ENCODE measurements around the gene ADAM11. TPM values are rescaled to one million over a fixed set of nuclear protein-coding genes. Genes with fewer than 3 reads are reported as not detected.

Gene ADAM11
- total and polyA plus RNA-seq, 2 of the 13 experiments (the other 11 are each of a cell fraction or from before 2014, with no cell fraction given), result 0.38 to 0.91 TPM

DNA sequence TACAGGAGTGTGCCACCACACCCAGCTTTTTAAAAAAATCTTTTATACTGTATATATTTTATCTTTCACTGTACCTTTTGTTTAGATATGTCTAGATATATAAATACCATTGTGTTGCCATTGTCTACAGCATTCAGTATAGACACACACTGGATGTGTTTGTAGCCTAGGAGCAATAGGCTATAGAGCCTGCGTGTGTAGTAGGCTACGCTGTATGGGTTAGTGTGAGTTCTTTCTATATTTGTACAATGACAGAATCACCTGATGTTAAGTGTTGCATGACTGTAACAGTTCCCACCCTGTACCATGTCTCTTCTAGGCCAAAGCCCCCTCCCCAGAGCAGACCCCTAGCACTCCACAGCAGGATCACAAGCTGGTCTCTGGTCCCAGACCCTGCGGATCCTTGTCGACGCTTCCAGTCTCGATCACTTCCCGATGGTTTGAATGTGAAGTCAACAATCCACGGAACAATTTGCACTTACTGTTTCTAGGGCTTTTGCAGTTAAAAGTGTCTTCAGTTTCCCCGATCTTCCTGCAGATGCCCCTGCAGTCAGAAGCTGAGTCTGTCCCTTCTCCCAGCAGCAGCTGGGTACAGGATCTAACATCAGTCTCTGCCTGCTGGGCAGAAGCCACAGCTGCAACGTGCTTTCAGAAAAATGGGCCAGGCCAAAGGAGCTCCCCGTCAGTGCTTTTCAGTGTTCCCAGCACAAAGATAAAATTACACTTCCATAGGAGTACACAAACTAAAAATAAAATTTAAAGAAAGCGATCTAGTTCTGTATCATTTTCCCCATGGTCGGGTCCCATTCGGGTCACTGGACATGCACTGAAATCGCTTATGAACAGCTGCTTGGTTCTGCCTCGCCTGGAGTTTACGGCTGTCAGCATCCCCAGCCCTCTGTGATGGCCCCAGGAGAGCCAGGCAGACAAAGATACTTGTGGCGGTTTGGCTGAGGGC, 35.4 kb downstream of the ADAM11 start:
- ATAC-seq (peak; percentile 27; the same call in 2 of the 3 replicates), FAIRE-seq (no peak), DNase-seq (ENCODE audit: low spot score) (no peak)
- no peaks in the 10 kb centered on the region for H3K79me2 ChIP-seq (ENCODE audit: insufficient read depth, low read length)
- CTCF ChIA-PET (ENCODE audit: low intra/inter-chr PET ratio, low total read pairs), result no interaction called here
- peaks cover 0 to 3% of the 10 kb centered on the region in 2 experiments; a peak in 2 of 5 replicates for H3K27me3 ChIP-seq (ENCODE audit: control insufficient read depth in 1 of 2, insufficient read depth in 2 of 2, low read length in 2 of 2)
- no peak overlapping the region for H3K9ac ChIP-seq (ENCODE audit: insufficient read depth, low read depth, low read length)
- BruUV-seq (replicated peaks), result no TSS peak
- H3K4me1 ChIP-seq (ENCODE audit: insufficient read depth, low read length), result peaks cover 22% of the 10 kb centered on the region
- no peak overlapping the region for H3K4me3 ChIP-seq (replicated peaks in 1 of 3; ENCODE audit: insufficient read depth in 1 of 3, low read depth in 2 of 3, low read length in 3 of 3)
- no peaks in the 10 kb centered on the region for H3K36me3 ChIP-seq (replicated peaks in 1 of 2; ENCODE audit: control insufficient read depth in 1 of 2, insufficient read depth in 2 of 2, low read length in 2 of 2)
- POLR2A ChIA-PET, result no interaction called here
- intact Hi-C loops (cut with micrococcal nuclease; ENCODE audit: unreplicated experiment) (no loop called here), in situ Hi-C loops (cut with HindIII; ENCODE audit: extremely low pct_ligation_motif_present, low pct_unique_long_range_greater_than_20kb) (loop anchor here (25.0 kb wide), 1 partner anchor 218 kb away; no protein-coding TSS in a partner anchor)
- H4K20me1 ChIP-seq (ENCODE audit: insufficient read depth, low read length), result no peaks in the 10 kb centered on the region
- no peaks in the 10 kb centered on the region for H3K9me3 ChIP-seq (ENCODE audit: low read length)
- H3K27ac ChIP-seq (ENCODE audit: extremely low read length, insufficient read depth, low read length), result no peak overlapping the region
- WGBS (ENCODE audit: low lambda C conversion rate), result 82% methylated on average over 18 of the region's 18 CpGs
- H3K4me2 ChIP-seq (ENCODE audit: low read depth, low read length), result peak overlapping the region; percentile 20; the same call in 1 of the 2 replicates
- H2AFZ ChIP-seq (ENCODE audit: low read length), result no peak overlapping the region
- TF ChIP-seq ZNF331 (CRISPR knock-in tag; IDR thresholded peaks at IDR 0.05), result no peak
- TF ChIP-seq AKNA (CRISPR knock-in tag; IDR thresholded peaks at IDR 0.05; ENCODE audit: borderline replicate concordance), result no peak
- no peak for TF ChIP-seq HNF4G (IDR thresholded peaks at IDR 0.05; ENCODE audit: borderline replicate concordance, low read depth, low read length)
- TF ChIP-seq HNF4G (CRISPR knock-in tag; IDR thresholded peaks at IDR 0.05; ENCODE audit: borderline replicate concordance, low read depth), result no peak
- TF ChIP-seq ZNF790 (CRISPR knock-in tag; IDR thresholded peaks at IDR 0.05; ENCODE audit: borderline replicate concordance), result no peak
- TF ChIP-seq ZNF816 (CRISPR knock-in tag; IDR thresholded peaks at IDR 0.05; ENCODE audit: borderline replicate concordance), result no peak
- TF ChIP-seq HBP1 (CRISPR knock-in tag; IDR thresholded peaks at IDR 0.05; ENCODE audit: low read depth), result no peak
- no peak for TF ChIP-seq POGZ (CRISPR knock-in tag; IDR thresholded peaks at IDR 0.05)
- TF ChIP-seq IKZF5 (CRISPR knock-in tag; IDR thresholded peaks at IDR 0.05), result no peak
- no peak for TF ChIP-seq MAF1 (CRISPR knock-in tag; IDR thresholded peaks at IDR 0.05; ENCODE audit: borderline replicate concordance)
